ENCODE measurements around the gene ANKRD1.

The ANKRD1 gene

DNA sequence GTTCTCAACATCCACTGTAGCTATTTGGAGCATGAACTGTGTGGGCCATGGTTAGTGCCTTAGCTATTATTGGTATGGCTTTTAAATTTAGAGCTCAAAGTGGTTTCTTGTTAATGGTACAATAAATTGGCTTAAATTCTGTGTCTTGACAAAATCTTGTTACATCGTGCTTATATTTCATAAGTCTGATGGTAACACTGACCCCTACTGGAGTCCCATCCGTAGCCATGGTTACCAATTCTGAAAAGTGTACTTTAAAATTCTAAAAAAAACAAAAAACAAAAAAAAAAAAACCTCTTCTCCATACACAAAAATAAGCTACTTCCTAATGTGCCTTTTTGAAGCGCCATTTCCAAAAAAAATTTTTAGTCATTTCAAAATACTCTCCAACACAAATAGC, 55.5 kb downstream of the ANKRD1 start:
- no peak for DNase-seq (ENCODE audit: extremely low read depth in 1 of 2, low read depth in 1 of 2)

DNA sequence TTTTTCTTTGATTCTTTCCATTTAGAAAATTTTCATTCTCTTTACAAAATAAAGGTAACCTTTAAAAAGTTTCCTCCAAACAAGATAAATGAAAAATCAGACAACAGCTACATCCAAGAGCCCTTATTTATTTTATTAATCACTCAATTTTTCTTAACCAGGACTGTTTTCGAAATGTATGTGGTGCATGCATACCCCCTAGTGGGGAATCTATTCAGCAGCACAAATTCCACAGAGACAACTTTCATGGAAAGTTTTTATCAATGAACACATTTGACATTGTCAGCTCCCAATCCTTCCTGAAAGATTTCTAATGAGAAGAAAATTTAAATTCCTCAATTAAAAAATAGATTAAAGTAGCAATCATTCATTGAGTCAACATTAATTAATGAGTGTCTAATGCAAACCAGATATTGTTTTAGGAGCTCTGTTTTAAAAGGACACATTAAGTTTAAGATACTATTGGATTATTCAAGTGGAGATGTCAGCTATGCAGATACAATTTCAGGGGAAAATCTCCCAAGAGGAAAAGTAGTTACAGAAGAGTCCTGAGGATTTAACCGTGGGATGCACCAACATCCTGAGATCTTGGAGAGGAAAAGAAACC, 57.9 kb downstream of the ANKRD1 start:
- DNase-seq (ENCODE audit: extremely low read depth in 1 of 2, low read depth in 1 of 2) = no peak

Data from activated CD8-positive, alpha-beta memory T cell treated with anti-CD3 and anti-CD28 coated beads for 1 hour (primary cell).